ENCODE measurements around the gene VPS52. TPM values are rescaled to one million over a fixed set of nuclear protein-coding genes. Genes with fewer than 3 reads are reported as not detected.

Gene VPS52
- total and polyA plus RNA-seq, 9 of the 15 experiments (the other 6 are each of a cell fraction or from before 2014, with no cell fraction given): 24.4 to 103 (median 40.2) TPM

DNA sequence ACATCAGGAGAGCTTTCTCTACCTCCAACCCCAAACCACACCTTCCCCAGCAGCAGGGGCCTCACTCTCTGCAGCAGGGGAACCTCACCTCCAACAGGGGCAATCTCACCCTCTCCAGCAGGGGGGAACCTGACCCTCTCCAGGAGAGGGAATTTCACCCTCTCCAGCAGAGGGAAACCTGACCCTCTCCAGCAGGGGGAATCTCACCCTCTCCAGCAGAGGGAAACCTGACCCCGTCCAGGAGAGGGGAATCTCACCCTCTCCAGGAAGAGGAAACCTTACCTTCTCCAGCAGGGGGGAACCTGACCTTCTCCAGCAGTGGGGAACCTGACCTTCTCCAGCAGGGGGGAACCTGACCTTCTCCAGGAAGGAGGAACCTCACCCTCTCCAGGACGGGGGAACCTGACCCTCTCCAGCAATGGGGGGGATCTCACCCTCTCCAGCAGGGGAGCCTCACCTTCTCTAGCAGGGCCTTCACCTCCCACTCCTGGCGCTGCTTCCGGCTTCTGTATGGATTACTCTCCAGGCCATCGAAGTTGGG lies 8.4 kb upstream of the VPS52 start (continued):
- TF ChIP-seq TCF7L2 (IDR thresholded peaks at IDR 0.05; ENCODE audit: low read depth, low read length): peak; percentile 44; the same call in 1 of the 2 replicates
- no peak for TF ChIP-seq GTF2F1 (IDR thresholded peaks at IDR 0.05; ENCODE audit: low read depth, low read length)
- TF ChIP-seq GTF2A2 (tag; IDR thresholded peaks at IDR 0.05): no peak
- TF ChIP-seq U2AF1 (optimal IDR thresholded peaks at IDR 0.05; ENCODE audit: low read depth, low read length): no peak
- TF ChIP-seq GATAD2A (IDR thresholded peaks at IDR 0.05): no peak
- TF ChIP-seq, protein P1, sequence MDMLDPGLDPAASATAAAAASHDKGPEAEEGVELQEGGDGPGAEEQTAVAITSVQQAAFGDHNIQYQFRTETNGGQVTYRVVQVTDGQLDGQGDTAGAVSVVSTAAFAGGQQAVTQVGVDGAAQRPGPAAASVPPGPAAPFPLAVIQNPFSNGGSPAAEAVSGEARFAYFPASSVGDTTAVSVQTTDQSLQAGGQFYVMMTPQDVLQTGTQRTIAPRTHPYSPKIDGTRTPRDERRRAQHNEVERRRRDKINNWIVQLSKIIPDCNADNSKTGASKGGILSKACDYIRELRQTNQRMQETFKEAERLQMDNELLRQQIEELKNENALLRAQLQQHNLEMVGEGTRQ (CRISPR knock-in tag; IDR thresholded peaks at IDR 0.05): no peak
- TF ChIP-seq, protein P2, sequence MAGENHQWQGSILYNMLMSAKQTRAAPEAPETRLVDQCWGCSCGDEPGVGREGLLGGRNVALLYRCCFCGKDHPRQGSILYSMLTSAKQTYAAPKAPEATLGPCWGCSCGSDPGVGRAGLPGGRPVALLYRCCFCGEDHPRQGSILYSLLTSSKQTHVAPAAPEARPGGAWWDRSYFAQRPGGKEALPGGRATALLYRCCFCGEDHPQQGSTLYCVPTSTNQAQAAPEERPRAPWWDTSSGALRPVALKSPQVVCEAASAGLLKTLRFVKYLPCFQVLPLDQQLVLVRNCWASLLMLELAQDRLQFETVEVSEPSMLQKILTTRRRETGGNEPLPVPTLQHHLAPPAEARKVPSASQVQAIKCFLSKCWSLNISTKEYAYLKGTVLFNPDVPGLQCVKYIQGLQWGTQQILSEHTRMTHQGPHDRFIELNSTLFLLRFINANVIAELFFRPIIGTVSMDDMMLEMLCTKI (IDR thresholded peaks at IDR 0.05; ENCODE audit: partially characterized antibody): no peak
- TF ChIP-seq FOXK1 (CRISPR knock-in tag; IDR thresholded peaks at IDR 0.05; ENCODE audit: borderline replicate concordance): peak; percentile 71; the same call in 1 of the 2 replicates
- TF ChIP-seq, protein P3, sequence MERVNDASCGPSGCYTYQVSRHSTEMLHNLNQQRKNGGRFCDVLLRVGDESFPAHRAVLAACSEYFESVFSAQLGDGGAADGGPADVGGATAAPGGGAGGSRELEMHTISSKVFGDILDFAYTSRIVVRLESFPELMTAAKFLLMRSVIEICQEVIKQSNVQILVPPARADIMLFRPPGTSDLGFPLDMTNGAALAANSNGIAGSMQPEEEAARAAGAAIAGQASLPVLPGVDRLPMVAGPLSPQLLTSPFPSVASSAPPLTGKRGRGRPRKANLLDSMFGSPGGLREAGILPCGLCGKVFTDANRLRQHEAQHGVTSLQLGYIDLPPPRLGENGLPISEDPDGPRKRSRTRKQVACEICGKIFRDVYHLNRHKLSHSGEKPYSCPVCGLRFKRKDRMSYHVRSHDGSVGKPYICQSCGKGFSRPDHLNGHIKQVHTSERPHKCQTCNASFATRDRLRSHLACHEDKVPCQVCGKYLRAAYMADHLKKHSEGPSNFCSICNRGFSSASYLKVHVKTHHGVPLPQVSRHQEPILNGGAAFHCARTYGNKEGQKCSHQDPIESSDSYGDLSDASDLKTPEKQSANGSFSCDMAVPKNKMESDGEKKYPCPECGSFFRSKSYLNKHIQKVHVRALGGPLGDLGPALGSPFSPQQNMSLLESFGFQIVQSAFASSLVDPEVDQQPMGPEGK (CRISPR knock-in tag; IDR thresholded peaks at IDR 0.05; ENCODE audit: borderline replicate concordance): no peak
- TF ChIP-seq ZNF253 (CRISPR knock-in tag; conservative IDR thresholded peaks at IDR 0.05): no peak
- TF ChIP-seq SPI1 (IDR thresholded peaks at IDR 0.05; ENCODE audit: borderline replicate concordance, low read depth, low read length): peak; percentile 79; the same call in 1 of the 2 replicates
- no peak for TF ChIP-seq ATF1 (CRISPR knock-in tag; IDR thresholded peaks at IDR 0.05)
- no peak for TF ChIP-seq ATF1 (tag; IDR thresholded peaks at IDR 0.05)
- TF ChIP-seq, protein P4, sequence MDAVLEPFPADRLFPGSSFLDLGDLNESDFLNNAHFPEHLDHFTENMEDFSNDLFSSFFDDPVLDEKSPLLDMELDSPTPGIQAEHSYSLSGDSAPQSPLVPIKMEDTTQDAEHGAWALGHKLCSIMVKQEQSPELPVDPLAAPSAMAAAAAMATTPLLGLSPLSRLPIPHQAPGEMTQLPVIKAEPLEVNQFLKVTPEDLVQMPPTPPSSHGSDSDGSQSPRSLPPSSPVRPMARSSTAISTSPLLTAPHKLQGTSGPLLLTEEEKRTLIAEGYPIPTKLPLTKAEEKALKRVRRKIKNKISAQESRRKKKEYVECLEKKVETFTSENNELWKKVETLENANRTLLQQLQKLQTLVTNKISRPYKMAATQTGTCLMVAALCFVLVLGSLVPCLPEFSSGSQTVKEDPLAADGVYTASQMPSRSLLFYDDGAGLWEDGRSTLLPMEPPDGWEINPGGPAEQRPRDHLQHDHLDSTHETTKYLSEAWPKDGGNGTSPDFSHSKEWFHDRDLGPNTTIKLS (IDR thresholded peaks at IDR 0.05; ENCODE audit: borderline replicate concordance, low read depth): peak; percentile 41; the same call in 1 of the 2 replicates
- TF ChIP-seq, protein P5, sequence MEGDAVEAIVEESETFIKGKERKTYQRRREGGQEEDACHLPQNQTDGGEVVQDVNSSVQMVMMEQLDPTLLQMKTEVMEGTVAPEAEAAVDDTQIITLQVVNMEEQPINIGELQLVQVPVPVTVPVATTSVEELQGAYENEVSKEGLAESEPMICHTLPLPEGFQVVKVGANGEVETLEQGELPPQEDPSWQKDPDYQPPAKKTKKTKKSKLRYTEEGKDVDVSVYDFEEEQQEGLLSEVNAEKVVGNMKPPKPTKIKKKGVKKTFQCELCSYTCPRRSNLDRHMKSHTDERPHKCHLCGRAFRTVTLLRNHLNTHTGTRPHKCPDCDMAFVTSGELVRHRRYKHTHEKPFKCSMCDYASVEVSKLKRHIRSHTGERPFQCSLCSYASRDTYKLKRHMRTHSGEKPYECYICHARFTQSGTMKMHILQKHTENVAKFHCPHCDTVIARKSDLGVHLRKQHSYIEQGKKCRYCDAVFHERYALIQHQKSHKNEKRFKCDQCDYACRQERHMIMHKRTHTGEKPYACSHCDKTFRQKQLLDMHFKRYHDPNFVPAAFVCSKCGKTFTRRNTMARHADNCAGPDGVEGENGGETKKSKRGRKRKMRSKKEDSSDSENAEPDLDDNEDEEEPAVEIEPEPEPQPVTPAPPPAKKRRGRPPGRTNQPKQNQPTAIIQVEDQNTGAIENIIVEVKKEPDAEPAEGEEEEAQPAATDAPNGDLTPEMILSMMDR (IDR thresholded peaks at IDR 0.05 in 2 of 3, conservative IDR thresholded peaks at IDR 0.05 in 1 of 3; ENCODE audit: insufficient read depth in 2 of 3, low read depth in 1 of 3, low read length in 3 of 3): peak; percentile 99 to 100 (median 100)
- no peak for TF ChIP-seq CHD2 (IDR thresholded peaks at IDR 0.05; ENCODE audit: low read depth, low read length)
- peak; percentile 84 for TF ChIP-seq KLF16 (IDR thresholded peaks at IDR 0.05)
- no peak for TF ChIP-seq ZNF707 (CRISPR knock-in tag; conservative IDR thresholded peaks at IDR 0.05)
- TF ChIP-seq ZNF174 (CRISPR knock-in tag; IDR thresholded peaks at IDR 0.05): no peak
- peak; percentile 79; the same call in 1 of the 2 replicates for TF ChIP-seq LCOR (CRISPR knock-in tag; IDR thresholded peaks at IDR 0.05)
- TF ChIP-seq ZNF24 (IDR thresholded peaks at IDR 0.05): no peak
